SK-N-SH (cell line): ENCODE results near the gene OSBPL2. TPM values are rescaled to one million over a fixed set of nuclear protein-coding genes. Genes with fewer than 3 reads are reported as not detected.

Source experiments
- CTCF ChIA-PET: fragments of 300-600, 350-600 bp; formaldehyde crosslinking; extraction: SDS; loops from one replicate; lab custom pipeline; 2021; lab: Yijun Ruan, JAX
- POLR2A ChIA-PET: fragments of 350-600 bp; sonication (Branson Sonifier 250); formaldehyde crosslinking; extraction: SDS; loops from one replicate; lab custom pipeline; 2020; ENCODE audit warnings: antibody characterized with exemption, inconsistent platforms; lab: Yijun Ruan, JAX
- DNase-seq: peaks from one replicate; pipeline ENCODE4 v3.0.0; 2012
- H2AFZ ChIP-seq: fragments of 200-600 bp; sonication (generic); 2 replicates; pipeline ENCODE4 v1.8.1; 2016; ENCODE audit warnings: antibody characterized with exemption, mild to moderate bottlenecking, low read depth
- H3F3A ChIP-seq: fragments of 200-600 bp; sonication (generic); replicated peaks from 2 replicates; pipeline ENCODE3; 2016; ENCODE audit warnings: antibody characterized with exemption, mild to moderate bottlenecking; ENCODE audit not compliant: insufficient read depth
- H3K27ac ChIP-seq, 2 experiments: fragments of 200-500 bp in 1 of 2; fragments of 200-600 bp in 1 of 2; sonication (Bioruptor generic) in 1 of 2; sonication (generic), shearing (Covaris generic) in 1 of 2; 2 replicates each; pipeline versions ENCODE4 v1.5.1 to v1.6.1; 2014 to 2016; ENCODE audit warnings: low read depth in 2 of 2, inconsistent platforms in 1 of 2, low read length in 1 of 2, mild to moderate bottlenecking in 1 of 2, mixed read lengths in 1 of 2
- H3K27me3 ChIP-seq: fragments of 200-600 bp; sonication (generic), shearing (Covaris generic); 2 replicates; pipeline ENCODE4 v1.6.1; 2016; ENCODE audit warnings: mixed run types; ENCODE audit not compliant: insufficient read depth
- H3K36me3 ChIP-seq, 2 experiments: fragments of 200-500 bp in 1 of 2; fragments of 200-600 bp in 1 of 2; sonication (Bioruptor generic) in 1 of 2; sonication (generic) in 1 of 2; replicated peaks in 1 of 2; 2 replicates each; pipeline versions ENCODE3 to v1.5.1; 2014 to 2016; ENCODE audit warnings: low read length in 1 of 2, mild to moderate bottlenecking in 1 of 2; ENCODE audit not compliant: insufficient read depth in 2 of 2, control insufficient read depth in 1 of 2
- H3K4me1 ChIP-seq, 2 experiments: fragments of 200-500 bp in 1 of 2; fragments of 200-600 bp in 1 of 2; sonication (Bioruptor generic) in 1 of 2; sonication (generic), shearing (Covaris generic) in 1 of 2; 2 replicates each; pipeline versions ENCODE4 v1.5.1 to v1.6.1; 2014 to 2016; ENCODE audit warnings: low read depth in 1 of 2, low read length in 1 of 2, mixed run types in 1 of 2; ENCODE audit not compliant: insufficient read depth in 2 of 2, control insufficient read depth in 1 of 2
- H3K4me2 ChIP-seq: fragments of 200-600 bp; sonication (generic), shearing (Covaris generic); 2 replicates; pipeline ENCODE4 v1.6.1; 2017; ENCODE audit warnings: mixed run types
- H3K4me3 ChIP-seq, 2 experiments: fragments of 200-500 bp in 1 of 2; fragments of 200-600 bp in 1 of 2; sonication (Bioruptor generic) in 1 of 2; sonication (generic), shearing (Covaris generic) in 1 of 2; 2 replicates each; pipeline versions ENCODE4 v1.5.1 to v1.8.1; 2014 to 2016; ENCODE audit warnings: low read depth in 2 of 2, inconsistent platforms in 1 of 2, low read length in 1 of 2, mild to moderate bottlenecking in 1 of 2, mixed read lengths in 1 of 2, moderate library complexity in 1 of 2
- H3K79me2 ChIP-seq: fragments of 200-600 bp; sonication (generic); 2 replicates; pipeline ENCODE4 v1.8.1; 2017; ENCODE audit warnings: mild to moderate bottlenecking; ENCODE audit not compliant: insufficient read depth
- H3K9ac ChIP-seq: fragments of 200-600 bp; sonication (generic); 2 replicates; pipeline ENCODE4 v1.6.1; 2017; ENCODE audit warnings: mixed run types
- H3K9me2 ChIP-seq: fragments of 200-600 bp; sonication (generic); 2 replicates; pipeline ENCODE4 v1.6.1; 2017; ENCODE audit warnings: mixed run types
- H3K9me3 ChIP-seq: fragments of 200-600 bp; sonication (generic); 2 replicates; pipeline ENCODE4 v1.6.1; 2017; ENCODE audit warnings: mixed run types, mild to moderate bottlenecking, moderate library complexity
- H4K20me1 ChIP-seq: fragments of 200-600 bp; sonication (generic); 2 replicates; pipeline ENCODE4 v1.6.1; 2017; ENCODE audit warnings: mild to moderate bottlenecking, mixed run types; ENCODE audit not compliant: insufficient read depth
- ELF1 ChIP-seq: IDR thresholded peaks from 2 replicates; pipeline ENCODE4 v1.4.0; 2012
- EP300 ChIP-seq, 2 experiments: IDR thresholded peaks; 2 replicates each; pipeline versions ENCODE4 v1.4.0 to v1.6.1; 2012; ENCODE audit warnings: borderline replicate concordance in 1 of 2, low read depth in 1 of 2, low read length in 1 of 2
- EZH2phosphoT487 ChIP-seq: fragments of 200-600 bp; sonication (generic); IDR thresholded peaks from 2 replicates; pipeline ENCODE4 v1.6.1; 2017; ENCODE audit warnings: low read depth, mixed run types, mild to moderate bottlenecking, antibody characterized with exemption, moderate library complexity, borderline replicate concordance
- FOSL2 ChIP-seq: IDR thresholded peaks from 2 replicates; pipeline ENCODE4 v1.4.0; 2012; ENCODE audit warnings: low read depth, mild to moderate bottlenecking, moderate library complexity, borderline replicate concordance
- FOXJ3 ChIP-seq: sonication (generic); formaldehyde crosslinking; IDR thresholded peaks from 2 replicates; pipeline ENCODE4 v1.5.1; 2020; ENCODE audit warnings: mild to moderate bottlenecking, missing genetic modification reagents
- FOXM1 ChIP-seq: IDR thresholded peaks from 2 replicates; pipeline ENCODE4 v1.4.0; 2012; ENCODE audit warnings: low read depth, mild to moderate bottlenecking
- MAX ChIP-seq: IDR thresholded peaks from 2 replicates; pipeline ENCODE4 v1.4.0; 2012; ENCODE audit warnings: low read depth
- MEF2A ChIP-seq: IDR thresholded peaks from 2 replicates; pipeline ENCODE4 v1.4.0; 2012; ENCODE audit warnings: low read depth, borderline replicate concordance
- NFIC ChIP-seq: IDR thresholded peaks from 2 replicates; pipeline ENCODE4 v1.4.0; 2012; ENCODE audit warnings: borderline replicate concordance
- NRF1 ChIP-seq: IDR thresholded peaks from 2 replicates; pipeline ENCODE4 v1.6.1; 2012; ENCODE audit warnings: low read depth, mild to moderate bottlenecking, low read length
- POLR2AphosphoS5 ChIP-seq: IDR thresholded peaks from 2 replicates; pipeline ENCODE4 v1.6.1; 2012; ENCODE audit warnings: low read depth, low read length
- RAD21 ChIP-seq: IDR thresholded peaks from 2 replicates; pipeline ENCODE4 v1.6.1; 2012; ENCODE audit warnings: mild to moderate bottlenecking, low read length
- SMC3 ChIP-seq: IDR thresholded peaks from 2 replicates; pipeline ENCODE4 v1.6.1; 2012; ENCODE audit warnings: low read depth, low read length, improper control_type of control experiment
- TAF1 ChIP-seq: IDR thresholded peaks from 2 replicates; pipeline ENCODE4 v1.6.1; 2012; ENCODE audit warnings: low read depth, mild to moderate bottlenecking, low read length, moderate library complexity, borderline replicate concordance
- TCF12 ChIP-seq: IDR thresholded peaks from 2 replicates; pipeline ENCODE4 v1.4.0; 2012
- USF2 ChIP-seq: fragments of 150-350 bp; IDR thresholded peaks from 2 replicates; pipeline ENCODE4 v1.6.1; 2017; ENCODE audit warnings: antibody characterized with exemption, low read length, low read depth, borderline replicate concordance
- WGBS: methylation state at CpG from one replicate; pipeline ENCODE4 v1.1.6; 2017; ENCODE audit warnings: low lambda C conversion rate; 5-methylcytosine and 5-hydroxymethylcytosine counted together
- polyA plus RNA-seq, 3 experiments: library from polyadenylated mRNA; depleted of rRNA; stranded (reverse); fragments of >200 nt; gene quantifications; 2 replicates each; pipeline ENCODE4 v1.2.3, GENCODE V29; 2012
- TF ChIP-seq, protein P1 (sequence below): fragments of 150-350 bp; IDR thresholded peaks from 2 replicates; pipeline ENCODE4 v1.6.1; 2016; ENCODE audit warnings: mild to moderate bottlenecking, low read depth, low read length
- TF ChIP-seq, protein P2 (sequence below): IDR thresholded peaks from 2 replicates; pipeline ENCODE4 v1.6.1; 2012; ENCODE audit warnings: mild to moderate bottlenecking, low read depth, low read length, moderate library complexity
- TF ChIP-seq, protein P3 (sequence below): IDR thresholded peaks from 2 replicates; pipeline ENCODE4; 2012

OSBPL2 gene
- polyA plus RNA-seq, 1 of the 3 experiments (the other 2 are of a cell fraction): 17.7 TPM

DNA sequence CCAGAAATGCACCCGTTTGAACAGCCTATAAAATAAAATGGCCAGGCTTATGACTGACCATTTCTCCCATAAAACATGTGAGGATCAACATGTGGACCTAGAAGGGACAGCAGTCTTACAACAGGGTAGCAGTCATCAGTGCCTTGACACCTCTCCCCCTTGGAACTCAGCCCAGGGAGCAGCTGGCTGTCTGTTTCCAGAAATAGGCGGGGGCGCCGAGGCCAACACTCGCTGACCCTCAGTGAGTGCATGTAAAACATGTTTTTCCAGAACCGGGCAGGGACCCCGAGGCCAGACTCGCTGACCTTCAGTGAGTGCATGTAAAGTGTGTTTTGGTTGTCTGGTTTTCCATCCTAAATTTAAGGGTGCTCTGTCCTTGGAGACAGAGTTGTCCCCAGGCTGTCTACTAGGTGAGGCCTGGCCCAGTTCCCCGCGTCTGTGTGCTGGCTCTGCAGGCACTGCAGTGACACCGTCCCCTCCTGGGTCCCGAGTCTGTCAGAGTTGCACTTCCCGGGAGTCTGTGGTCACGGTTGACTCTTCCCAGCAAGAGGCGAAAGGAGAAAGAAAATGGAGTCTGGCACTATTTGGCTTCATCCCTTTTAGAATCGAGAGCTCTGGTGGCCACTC lies 44.7 kb downstream of the OSBPL2 start:
- no peaks in the 10 kb centered on the region for H3K9me2 ChIP-seq
- POLR2A ChIA-PET: no interaction called here
- H4K20me1 ChIP-seq: no peaks in the 10 kb centered on the region
- peaks cover 0 to 6% of the 10 kb centered on the region in 2 experiments; a peak in 1 of 4 replicates for H3K4me1 ChIP-seq
- no peak overlapping the region for H2AFZ ChIP-seq
- CTCF ChIA-PET: no interaction called here
- WGBS: 94% methylated on average over 14 of the region's 16 CpGs
- H3K27ac ChIP-seq: no peak overlapping the region; a peak in 1 of 4 replicates
- no peak overlapping the region for H3K4me3 ChIP-seq
- peaks cover 24 to 59% of the 10 kb centered on the region in 2 experiments for H3K36me3 ChIP-seq
- H3K4me2 ChIP-seq: no peak overlapping the region
- DNase-seq: no peak
- H3K27me3 ChIP-seq: no peaks in the 10 kb centered on the region
- no peaks in the 10 kb centered on the region for H3K79me2 ChIP-seq
- no peaks in the 10 kb centered on the region for H3K9me3 ChIP-seq
- peaks cover 3% of the 10 kb centered on the region for H3F3A ChIP-seq
- TF ChIP-seq MAX: no peak
- no peak for TF ChIP-seq POLR2AphosphoS5
- H3K9ac ChIP-seq: no peak overlapping the region

- Histone ChIP-seq H3K27ac (no peak overlapping the region), H3K4me3 (no peak overlapping the region), H3F3A (peaks cover 3% of the 10 kb centered on the region), H3K79me2 (no peaks in the 10 kb centered on the region), H4K20me1 (no peaks in the 10 kb centered on the region), H3K4me2 (no peak overlapping the region), H2AFZ (no peak overlapping the region), H3K9me2 (no peaks in the 10 kb centered on the region), H3K27me3 (no peaks in the 10 kb centered on the region), H3K36me3 (peaks cover 20 to 55% of the 10 kb centered on the region in 2 experiments), H3K4me1 (peaks cover 0 to 6% of the 10 kb centered on the region in 2 experiments; a peak in 1 of 4 replicates), H3K9ac (no peak overlapping the region), H3K9me3 (no peaks in the 10 kb centered on the region)
- TF ChIP-seq, protein P1, sequence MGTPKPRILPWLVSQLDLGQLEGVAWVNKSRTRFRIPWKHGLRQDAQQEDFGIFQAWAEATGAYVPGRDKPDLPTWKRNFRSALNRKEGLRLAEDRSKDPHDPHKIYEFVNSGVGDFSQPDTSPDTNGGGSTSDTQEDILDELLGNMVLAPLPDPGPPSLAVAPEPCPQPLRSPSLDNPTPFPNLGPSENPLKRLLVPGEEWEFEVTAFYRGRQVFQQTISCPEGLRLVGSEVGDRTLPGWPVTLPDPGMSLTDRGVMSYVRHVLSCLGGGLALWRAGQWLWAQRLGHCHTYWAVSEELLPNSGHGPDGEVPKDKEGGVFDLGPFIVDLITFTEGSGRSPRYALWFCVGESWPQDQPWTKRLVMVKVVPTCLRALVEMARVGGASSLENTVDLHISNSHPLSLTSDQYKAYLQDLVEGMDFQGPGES: no peak
- TF ChIP-seq, protein P2, sequence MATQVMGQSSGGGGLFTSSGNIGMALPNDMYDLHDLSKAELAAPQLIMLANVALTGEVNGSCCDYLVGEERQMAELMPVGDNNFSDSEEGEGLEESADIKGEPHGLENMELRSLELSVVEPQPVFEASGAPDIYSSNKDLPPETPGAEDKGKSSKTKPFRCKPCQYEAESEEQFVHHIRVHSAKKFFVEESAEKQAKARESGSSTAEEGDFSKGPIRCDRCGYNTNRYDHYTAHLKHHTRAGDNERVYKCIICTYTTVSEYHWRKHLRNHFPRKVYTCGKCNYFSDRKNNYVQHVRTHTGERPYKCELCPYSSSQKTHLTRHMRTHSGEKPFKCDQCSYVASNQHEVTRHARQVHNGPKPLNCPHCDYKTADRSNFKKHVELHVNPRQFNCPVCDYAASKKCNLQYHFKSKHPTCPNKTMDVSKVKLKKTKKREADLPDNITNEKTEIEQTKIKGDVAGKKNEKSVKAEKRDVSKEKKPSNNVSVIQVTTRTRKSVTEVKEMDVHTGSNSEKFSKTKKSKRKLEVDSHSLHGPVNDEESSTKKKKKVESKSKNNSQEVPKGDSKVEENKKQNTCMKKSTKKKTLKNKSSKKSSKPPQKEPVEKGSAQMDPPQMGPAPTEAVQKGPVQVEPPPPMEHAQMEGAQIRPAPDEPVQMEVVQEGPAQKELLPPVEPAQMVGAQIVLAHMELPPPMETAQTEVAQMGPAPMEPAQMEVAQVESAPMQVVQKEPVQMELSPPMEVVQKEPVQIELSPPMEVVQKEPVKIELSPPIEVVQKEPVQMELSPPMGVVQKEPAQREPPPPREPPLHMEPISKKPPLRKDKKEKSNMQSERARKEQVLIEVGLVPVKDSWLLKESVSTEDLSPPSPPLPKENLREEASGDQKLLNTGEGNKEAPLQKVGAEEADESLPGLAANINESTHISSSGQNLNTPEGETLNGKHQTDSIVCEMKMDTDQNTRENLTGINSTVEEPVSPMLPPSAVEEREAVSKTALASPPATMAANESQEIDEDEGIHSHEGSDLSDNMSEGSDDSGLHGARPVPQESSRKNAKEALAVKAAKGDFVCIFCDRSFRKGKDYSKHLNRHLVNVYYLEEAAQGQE: no peak
- TF ChIP-seq MEF2A (no peak), TCF12 (no peak), TAF1 (no peak), MAX (no peak), FOXM1 (no peak), EZH2phosphoT487 (no peak), SMC3 (no peak), EP300 (IDR thresholded peaks at IDR 0.05; ENCODE audit: borderline replicate concordance in 1 of 2, low read depth in 1 of 2, low read length in 1 of 2) (no peak), FOSL2 (no peak), USF2 (no peak), RAD21 (no peak), FOXJ3 (CRISPR knock-in tag) (no peak), POLR2AphosphoS5 (no peak), NFIC (no peak), ELF1 (no peak), NRF1 (no peak)
- TF ChIP-seq, protein P3, sequence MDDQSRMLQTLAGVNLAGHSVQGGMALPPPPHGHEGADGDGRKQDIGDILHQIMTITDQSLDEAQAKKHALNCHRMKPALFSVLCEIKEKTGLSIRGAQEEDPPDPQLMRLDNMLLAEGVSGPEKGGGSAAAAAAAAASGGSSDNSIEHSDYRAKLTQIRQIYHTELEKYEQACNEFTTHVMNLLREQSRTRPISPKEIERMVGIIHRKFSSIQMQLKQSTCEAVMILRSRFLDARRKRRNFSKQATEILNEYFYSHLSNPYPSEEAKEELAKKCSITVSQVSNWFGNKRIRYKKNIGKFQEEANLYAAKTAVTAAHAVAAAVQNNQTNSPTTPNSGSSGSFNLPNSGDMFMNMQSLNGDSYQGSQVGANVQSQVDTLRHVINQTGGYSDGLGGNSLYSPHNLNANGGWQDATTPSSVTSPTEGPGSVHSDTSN: no peak
- ChIA-PET POLR2A (no interaction called here), CTCF (interaction anchor here (1.2 to 1.7 kb wide), 4 partner anchors 18 to 125 kb away, joined by 3 to 6 read pairs (median 4); partner anchors contain the start of gene ADRM1)
- 79% methylated on average over 6 of the region's 6 CpGs for WGBS
- DNase-seq: no peak
Measured at GRCh38 chr20:62284448-62284847, 46.1 kb downstream of the OSBPL2 start.
